IPS-18a (cell line): ENCODE results near the gene FAM222B.
A peak's percentile ranks its signal among the peaks of the same experiment; 100 is the strongest.

ENCODE experiments used
- H3K27ac ChIP-seq: one replicate; pipeline ENCODE4 v1.5.1; 2013; ENCODE audit warnings: low read length
- H3K27me3 ChIP-seq: one replicate; pipeline ENCODE4 v1.6.1; 2013; ENCODE audit warnings: mild to moderate bottlenecking, low read length; ENCODE audit not compliant: control insufficient read depth, insufficient read depth
- H3K36me3 ChIP-seq: one replicate; pipeline ENCODE4 v1.6.1; 2013; ENCODE audit warnings: low read depth, low read length; ENCODE audit not compliant: control insufficient read depth
- H3K4me1 ChIP-seq: one replicate; pipeline ENCODE4 v1.6.1; 2013; ENCODE audit warnings: low read depth, low read length; ENCODE audit not compliant: control insufficient read depth
- H3K4me3 ChIP-seq: one replicate; pipeline ENCODE4 v1.5.1; 2013; ENCODE audit warnings: low read length
- H3K9ac ChIP-seq: one replicate; pipeline ENCODE4 v1.6.1; 2013; ENCODE audit warnings: mild to moderate bottlenecking, low read length, moderate library complexity
- H3K9me3 ChIP-seq: one replicate; pipeline ENCODE4 v1.6.1; 2013; ENCODE audit warnings: low read depth, low read length; ENCODE audit not compliant: control insufficient read depth

Gene FAM222B, protein sequence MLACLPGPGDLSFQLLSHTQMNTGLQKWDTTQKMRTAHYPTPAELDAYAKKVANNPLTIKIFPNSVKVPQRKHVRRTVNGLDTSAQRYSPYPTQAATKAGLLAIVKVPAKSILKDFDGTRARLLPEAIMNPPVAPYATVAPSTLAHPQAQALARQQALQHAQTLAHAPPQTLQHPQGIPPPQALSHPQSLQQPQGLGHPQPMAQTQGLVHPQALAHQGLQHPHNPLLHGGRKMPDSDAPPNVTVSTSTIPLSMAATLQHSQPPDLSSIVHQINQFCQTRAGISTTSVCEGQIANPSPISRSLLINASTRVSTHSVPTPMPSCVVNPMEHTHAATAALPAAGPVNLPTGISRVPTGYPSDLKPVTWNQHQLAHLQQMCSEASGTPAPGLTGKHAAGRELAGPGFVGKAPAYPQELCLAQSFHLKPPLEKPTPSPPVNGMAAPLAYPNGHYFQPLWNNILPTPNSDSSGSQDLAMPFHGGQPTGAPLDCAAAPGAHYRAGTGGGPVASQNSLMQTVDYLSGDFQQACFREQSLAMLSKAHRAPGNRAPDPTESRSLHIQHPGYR

DNA sequence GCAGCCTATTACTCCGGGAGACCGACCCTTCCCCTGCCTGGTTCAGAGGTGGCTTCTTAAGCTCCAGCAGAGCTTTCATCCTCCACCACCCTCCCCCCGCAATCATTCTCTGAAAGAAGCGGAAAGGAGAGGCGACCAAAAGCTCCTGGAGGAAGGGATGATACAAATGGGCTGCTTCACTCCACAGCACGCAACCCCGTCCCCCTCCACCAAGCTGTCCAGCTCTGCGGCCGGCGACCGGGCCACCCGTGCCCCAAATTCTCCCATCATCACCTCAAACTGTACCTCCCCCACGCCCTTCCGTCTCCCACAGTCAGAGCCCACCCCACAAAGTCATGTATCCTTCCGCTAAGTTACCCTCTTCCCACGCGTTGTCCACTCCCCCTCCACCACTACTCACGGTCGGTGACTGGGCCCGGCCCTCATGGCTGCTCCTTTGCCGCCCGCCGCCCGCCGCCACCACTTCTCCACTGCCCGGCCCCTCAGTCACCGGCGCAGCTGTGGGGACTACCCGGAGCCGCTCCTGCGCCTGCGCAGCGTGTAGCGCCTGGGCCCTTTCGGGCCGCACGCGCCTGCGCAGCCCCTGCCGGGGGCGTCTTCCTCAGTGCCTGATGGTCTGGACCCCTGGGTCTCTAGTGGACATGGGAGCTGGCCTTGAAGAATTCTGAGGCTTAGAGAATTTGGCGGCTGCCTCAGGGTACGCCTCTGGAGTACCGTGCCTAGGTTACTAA, at the start of gene FAM222B:
TSS of gene FAM222B (minus strand) at position 509 of the 731 bp plus-strand sequence. CDS start 76,123 bp downstream, outside the sequence.
- Histone ChIP-seq H3K36me3 (no peaks in the 10 kb centered on the region), H3K4me1 (peaks cover 10% of the 10 kb centered on the region), H3K9me3 (no peaks in the 10 kb centered on the region), H3K4me3 (peak within 1 kb of the TSS; percentile 93), H3K27me3 (no peaks in the 10 kb centered on the region), H3K9ac (peak within 1 kb of the TSS; percentile 89), H3K27ac (peak within 1 kb of the TSS; percentile 75)

DNA sequence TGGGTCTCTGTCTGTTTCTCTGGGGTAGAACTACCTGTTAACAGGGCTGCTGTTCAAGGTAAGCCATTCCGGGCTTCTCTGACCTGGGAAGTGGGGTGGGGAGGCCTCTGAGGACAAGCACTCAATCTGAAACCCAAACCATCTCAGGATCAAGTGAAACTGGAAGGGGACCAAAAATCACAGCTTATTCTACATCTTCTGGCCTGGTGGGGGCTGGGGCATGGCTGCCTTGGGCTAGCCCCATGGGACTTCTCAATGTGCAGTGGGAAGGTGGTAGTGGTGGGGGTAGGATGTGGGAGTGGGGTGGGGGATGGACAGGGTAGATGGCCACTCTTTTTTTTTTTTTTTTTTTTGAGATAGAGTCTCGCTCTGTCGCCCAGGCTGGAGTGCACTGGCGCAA, 49.4 kb upstream of the FAM222B start:
- peaks cover 9% of the 10 kb centered on the region for H3K4me1 ChIP-seq
- H3K27me3 ChIP-seq: no peaks in the 10 kb centered on the region
- H3K9me3 ChIP-seq: no peaks in the 10 kb centered on the region
- no peak overlapping the region for H3K9ac ChIP-seq
- no peak overlapping the region for H3K27ac ChIP-seq
- no peaks in the 10 kb centered on the region for H3K36me3 ChIP-seq
- H3K4me3 ChIP-seq: no peak overlapping the region

DNA sequence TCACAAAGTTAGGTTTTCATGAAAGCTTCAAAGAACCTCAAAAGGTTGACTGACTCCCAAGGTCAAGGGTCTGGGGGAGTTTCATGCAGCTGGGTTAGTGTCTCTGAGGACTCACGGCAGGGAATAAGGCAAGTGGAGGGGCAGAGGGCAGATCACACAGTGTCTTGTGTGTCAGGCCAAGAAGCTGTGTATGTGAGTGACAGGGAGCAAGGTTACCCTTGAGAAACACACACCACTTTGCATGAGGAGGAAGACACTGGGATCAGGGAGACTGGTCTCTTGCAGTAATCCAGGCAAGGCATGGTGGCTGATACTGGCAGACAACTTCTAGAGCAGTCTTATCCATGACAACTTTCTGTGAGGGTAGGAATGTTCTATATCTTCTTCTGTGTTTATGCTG, 48.6 kb upstream of the FAM222B start:
- Histone ChIP-seq H3K4me3 (no peak overlapping the region), H3K4me1 (peaks cover 5% of the 10 kb centered on the region), H3K9me3 (no peaks in the 10 kb centered on the region), H3K9ac (no peak overlapping the region), H3K36me3 (no peaks in the 10 kb centered on the region), H3K27ac (no peak overlapping the region), H3K27me3 (no peaks in the 10 kb centered on the region)

DNA sequence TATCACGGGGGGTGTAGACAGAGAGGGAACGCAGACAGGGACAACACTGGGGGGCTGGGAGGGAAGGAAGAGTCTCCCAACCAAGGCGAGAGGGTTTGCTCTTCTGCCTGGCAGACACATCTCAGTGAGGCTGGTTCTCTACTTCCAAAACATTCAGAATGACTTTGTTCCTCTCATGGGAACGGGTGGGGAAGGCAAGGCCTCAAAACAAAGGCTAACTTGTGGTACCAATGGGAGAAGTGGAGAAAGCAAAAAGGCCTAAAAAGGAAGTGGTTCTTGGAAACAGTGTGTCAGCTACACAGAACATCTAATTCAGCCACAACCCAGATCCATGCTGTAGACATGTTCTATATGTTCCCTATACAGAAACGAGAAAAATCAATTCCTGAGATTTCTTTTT, 47.4 kb upstream of the FAM222B start:
- Histone ChIP-seq H3K4me3 (no peak overlapping the region), H3K27ac (no peak overlapping the region), H3K36me3 (no peaks in the 10 kb centered on the region), H3K4me1 (no peaks in the 10 kb centered on the region), H3K9me3 (no peaks in the 10 kb centered on the region), H3K9ac (no peak overlapping the region), H3K27me3 (no peaks in the 10 kb centered on the region)

DNA sequence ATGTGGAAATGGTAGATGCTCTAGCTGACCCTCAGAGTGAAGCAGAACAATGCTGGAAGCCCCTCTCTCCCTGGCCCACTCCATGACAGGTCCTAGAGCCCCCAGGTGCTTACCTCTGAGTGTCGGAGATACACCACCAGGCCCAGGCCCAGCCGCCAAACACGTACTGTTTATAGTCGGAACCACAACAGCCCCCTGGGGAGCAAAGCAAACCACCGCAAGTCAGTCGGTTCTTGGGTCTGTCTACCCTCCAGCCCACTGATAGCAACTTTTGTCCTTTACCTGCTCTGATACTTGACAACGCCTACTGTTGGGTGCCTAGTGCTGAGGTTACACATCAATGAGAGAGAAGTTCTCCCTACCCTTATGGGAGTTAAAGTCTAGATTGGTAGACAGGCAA, 46.2 kb upstream of the FAM222B start:
- Histone ChIP-seq H3K4me3 (no peak overlapping the region), H3K27ac (no peak overlapping the region), H3K4me1 (no peaks in the 10 kb centered on the region), H3K9ac (no peak overlapping the region), H3K27me3 (no peaks in the 10 kb centered on the region), H3K9me3 (no peaks in the 10 kb centered on the region), H3K36me3 (no peaks in the 10 kb centered on the region)

DNA sequence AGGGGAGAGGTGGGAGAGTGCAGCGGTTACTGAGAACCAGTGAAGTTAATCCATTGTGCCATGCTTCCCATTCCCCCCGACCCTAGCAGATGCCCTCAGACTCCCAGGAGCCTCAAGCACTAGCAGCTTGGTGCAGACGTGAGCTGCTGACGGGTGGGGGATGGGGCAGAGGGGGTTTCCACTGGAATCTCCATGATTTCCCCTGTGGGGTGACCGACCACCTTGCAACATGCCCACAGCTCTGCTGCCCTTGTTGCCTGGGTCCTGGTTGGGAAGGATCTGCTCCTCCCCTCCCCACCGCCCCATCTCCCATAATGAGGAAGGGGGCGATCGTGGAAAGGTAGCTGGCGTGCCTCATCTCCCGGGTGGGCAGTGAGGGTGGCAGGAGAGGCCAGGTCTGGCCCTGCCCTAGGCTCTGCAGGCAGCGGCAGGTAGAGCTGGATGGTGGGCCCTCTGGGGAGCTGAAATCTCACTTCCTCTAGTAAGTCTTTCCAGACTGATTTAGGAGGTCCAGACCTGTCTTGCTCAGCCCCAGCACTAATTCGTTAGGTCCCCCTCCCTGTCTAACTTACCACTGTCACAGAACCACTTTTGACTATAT, 45.4 kb upstream of the FAM222B start:
- Histone ChIP-seq H3K9ac (no peak overlapping the region), H3K4me3 (no peak overlapping the region), H3K27me3 (no peaks in the 10 kb centered on the region), H3K27ac (no peak overlapping the region), H3K4me1 (no peaks in the 10 kb centered on the region), H3K36me3 (peaks cover 1% of the 10 kb centered on the region), H3K9me3 (no peaks in the 10 kb centered on the region)

DNA sequence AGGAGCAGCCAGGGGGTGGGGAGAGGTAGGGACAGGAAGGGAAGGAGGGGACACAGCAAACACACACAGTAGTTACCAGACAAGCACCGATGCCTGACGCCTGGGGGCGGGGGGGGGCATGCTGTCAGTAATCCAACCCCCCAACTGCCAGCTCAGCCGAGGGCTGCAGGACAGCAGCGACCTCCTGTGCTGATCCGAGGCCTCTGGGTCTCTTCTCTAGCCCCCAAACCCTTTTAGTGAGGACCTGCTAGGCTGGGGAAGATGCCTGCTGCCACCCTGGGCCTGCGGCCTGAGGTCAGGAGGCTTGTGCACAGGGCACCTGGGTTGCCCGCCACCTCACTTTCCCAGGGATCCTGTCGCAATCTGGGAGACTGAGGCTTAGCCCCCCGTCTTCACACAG, 43.4 kb upstream of the FAM222B start:
- H3K4me1 ChIP-seq: no peaks in the 10 kb centered on the region
- no peak overlapping the region for H3K27ac ChIP-seq
- H3K4me3 ChIP-seq: no peak overlapping the region
- no peak overlapping the region for H3K9ac ChIP-seq
- no peaks in the 10 kb centered on the region for H3K9me3 ChIP-seq
- H3K27me3 ChIP-seq: no peaks in the 10 kb centered on the region
- H3K36me3 ChIP-seq: peaks cover 20% of the 10 kb centered on the region

DNA sequence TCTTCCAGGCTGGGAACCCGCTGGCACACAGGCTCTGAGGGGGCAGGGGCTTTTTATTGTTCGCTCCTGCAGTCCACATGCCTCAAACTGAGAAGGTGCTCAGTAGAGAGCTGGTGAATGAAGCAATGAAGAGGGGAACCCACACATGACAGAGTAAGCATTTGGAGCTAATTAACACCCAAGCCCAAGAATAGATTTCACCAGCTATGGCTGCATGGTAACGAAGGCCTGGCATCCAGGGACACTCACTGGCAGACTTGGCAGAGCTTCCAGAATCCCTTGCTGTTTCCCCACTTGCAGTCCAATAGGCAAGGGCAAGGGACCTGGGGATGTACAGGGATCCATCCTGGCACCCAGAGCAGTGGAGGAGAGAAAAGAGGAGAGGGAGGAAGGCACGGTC, 42.8 kb upstream of the FAM222B start:
- H3K9ac ChIP-seq: no peak overlapping the region

DNA sequence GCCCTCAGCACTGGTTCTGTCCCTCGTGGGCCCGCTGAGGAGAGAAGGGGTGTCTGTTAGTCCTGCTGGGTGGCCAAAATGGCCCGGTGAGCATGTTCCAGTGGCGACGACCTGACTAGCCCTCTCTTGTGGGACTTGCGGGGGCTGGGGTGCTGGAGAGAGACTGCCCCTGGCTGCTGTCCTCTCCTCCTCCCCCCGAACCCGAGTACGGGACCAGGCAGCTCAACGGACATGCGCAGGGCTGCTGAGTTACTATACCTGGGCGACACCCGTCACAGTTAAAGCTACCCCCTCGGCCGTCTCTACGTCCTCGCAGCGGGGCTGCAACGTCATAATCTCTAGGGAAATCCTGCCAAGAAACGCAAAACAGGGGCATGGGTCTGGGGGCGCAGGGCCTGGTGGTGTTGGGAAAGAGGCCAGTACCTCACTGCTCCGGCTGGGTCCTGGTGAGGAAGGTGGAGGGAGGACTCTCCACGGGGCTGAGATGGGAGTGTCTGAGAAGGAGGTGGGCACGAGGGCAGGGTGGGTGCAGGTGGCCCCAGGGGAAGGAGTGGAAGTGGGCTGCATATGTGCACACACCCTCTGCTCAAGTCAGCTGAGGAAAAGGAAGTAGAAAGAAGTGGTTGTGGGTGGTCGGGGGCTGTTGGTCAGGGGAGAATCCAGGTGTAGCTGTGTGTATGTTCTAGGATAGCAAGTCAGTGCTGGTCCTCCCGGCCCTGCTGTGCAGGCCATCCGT, 41.5 kb upstream of the FAM222B start:
- no peaks in the 10 kb centered on the region for H3K9me3 ChIP-seq
- peaks cover 35% of the 10 kb centered on the region for H3K36me3 ChIP-seq
- H3K27ac ChIP-seq: no peak overlapping the region
- H3K27me3 ChIP-seq: no peaks in the 10 kb centered on the region
- no peaks in the 10 kb centered on the region for H3K4me1 ChIP-seq
- no peak overlapping the region for H3K4me3 ChIP-seq
- H3K9ac ChIP-seq: no peak overlapping the region

More for the DNA sequence above, 42.8 kb upstream of the FAM222B start:
- H3K36me3 ChIP-seq: peaks cover 25% of the 10 kb centered on the region
- no peaks in the 10 kb centered on the region for H3K4me1 ChIP-seq
- no peak overlapping the region for H3K4me3 ChIP-seq
- no peak overlapping the region for H3K27ac ChIP-seq
- no peaks in the 10 kb centered on the region for H3K9me3 ChIP-seq
- H3K27me3 ChIP-seq: no peaks in the 10 kb centered on the region

DNA sequence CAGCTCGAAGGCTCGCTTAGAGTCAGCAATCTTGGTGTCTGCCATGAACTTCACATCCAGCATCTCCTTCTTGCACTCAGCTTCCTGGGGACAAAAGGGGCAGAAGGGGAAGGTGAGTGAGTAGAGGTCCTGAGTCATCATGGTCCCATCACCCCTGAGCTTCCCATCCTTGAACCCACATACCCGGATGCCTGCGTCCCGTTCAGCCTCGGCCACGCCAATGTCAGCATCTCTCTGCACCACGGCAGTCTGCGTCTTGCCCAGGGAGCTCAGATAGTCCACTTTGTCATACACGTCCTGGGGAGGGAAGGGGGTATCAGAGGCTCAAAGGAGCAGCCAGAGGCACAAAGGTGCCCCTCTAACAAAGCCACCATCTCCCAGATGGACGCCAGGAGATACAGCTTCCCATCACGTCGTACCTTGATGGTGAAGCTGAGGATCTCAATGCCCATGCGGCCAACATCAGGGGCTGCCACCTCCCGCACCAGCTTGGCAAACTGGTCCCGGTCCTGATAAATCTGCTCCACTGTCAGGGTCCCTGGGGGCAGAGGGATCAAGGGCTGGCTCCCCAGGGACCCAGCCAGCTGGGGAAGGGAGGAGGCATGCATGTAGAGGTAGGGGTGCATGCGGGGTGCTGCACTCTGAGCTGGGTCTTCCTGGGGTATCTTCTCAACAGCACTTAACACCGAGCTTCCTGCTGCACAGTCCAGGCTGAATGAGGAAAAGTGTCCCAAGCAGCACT, 39.7 kb upstream of the FAM222B start:
- no peaks in the 10 kb centered on the region for H3K9me3 ChIP-seq
- H3K4me3 ChIP-seq: no peak overlapping the region
- no peaks in the 10 kb centered on the region for H3K4me1 ChIP-seq
- H3K27ac ChIP-seq: no peak overlapping the region
- no peaks in the 10 kb centered on the region for H3K27me3 ChIP-seq
- no peak overlapping the region for H3K9ac ChIP-seq
- H3K36me3 ChIP-seq: peaks cover 37% of the 10 kb centered on the region
